ENCODE measurements around the gene RNU11.
"Not testable (repeated sequence)": the region's sequence is repeated elsewhere in the genome, so short reads cannot be mapped to it uniquely, and the experiment has no call there.

Gene RNU11

GRCh38 chr1:28640766-28641165 lies 7.6 kb upstream of the RNU11 start:
- no peak for DNase-seq (ENCODE audit: low spot score)
- peak; percentile 58 for TF ChIP-seq CTCF (IDR thresholded peaks at IDR 0.05; ENCODE audit: poor library complexity, severe bottlenecking)
- 0 out of 3 replicates have a peak, but pooled peaks have one; percentile 30 for ATAC-seq (ENCODE audit: low read depth)
- Histone ChIP-seq H3K36me3 (ENCODE audit: low read depth) (peaks cover 6% of the 10 kb centered on the region), H3K4me1 (ENCODE audit: insufficient read depth, poor library complexity, severe bottlenecking) (peaks cover 3% of the 10 kb centered on the region), H3K27me3 (ENCODE audit: insufficient read depth, poor library complexity, severe bottlenecking) (no peaks in the 10 kb centered on the region), H3K27ac (ENCODE audit: poor library complexity, severe bottlenecking) (no peak overlapping the region), H3K4me3 (ENCODE audit: severe bottlenecking) (no peak overlapping the region), H3K9me3 (ENCODE audit: severe bottlenecking) (no peaks in the 10 kb centered on the region)

GRCh38 chr1:28642056-28642846 lies 6.1 kb upstream of the RNU11 start:
- DNase-seq (ENCODE audit: low spot score) (no peak), ATAC-seq (ENCODE audit: low read depth) (peak; percentile 48)
- peak overlapping the region; percentile 64 for H3K4me3 ChIP-seq (ENCODE audit: severe bottlenecking)
- H3K36me3 ChIP-seq (ENCODE audit: low read depth), result peaks cover 6% of the 10 kb centered on the region
- H3K27ac ChIP-seq (ENCODE audit: poor library complexity, severe bottlenecking), result peak overlapping the region; percentile 84
- TF ChIP-seq CTCF (IDR thresholded peaks at IDR 0.05; ENCODE audit: poor library complexity, severe bottlenecking), result no peak
- H3K27me3 ChIP-seq (ENCODE audit: insufficient read depth, poor library complexity, severe bottlenecking), result no peaks in the 10 kb centered on the region
- H3K4me1 ChIP-seq (ENCODE audit: insufficient read depth, poor library complexity, severe bottlenecking), result peaks cover 3% of the 10 kb centered on the region
- H3K9me3 ChIP-seq (ENCODE audit: severe bottlenecking), result no peaks in the 10 kb centered on the region

GRCh38 chr1:28642847-28643635 lies 5.4 kb upstream of the RNU11 start, which contains the start of gene TAF12:
TSS of gene TAF12 (minus strand) at chr1:28643067. CDS start at chr1:28622081, 20,986 bp downstream.
- peaks cover 6% of the 10 kb centered on the region for H3K36me3 ChIP-seq (ENCODE audit: low read depth)
- H3K27me3 ChIP-seq (ENCODE audit: insufficient read depth, poor library complexity, severe bottlenecking), result no peaks in the 10 kb centered on the region
- H3K27ac ChIP-seq (ENCODE audit: poor library complexity, severe bottlenecking), result peak within 1 kb of the TSS; percentile 84
- ATAC-seq (ENCODE audit: low read depth) (peak; percentile 88), DNase-seq (ENCODE audit: low spot score) (peak; percentile 87)
- H3K4me3 ChIP-seq (ENCODE audit: severe bottlenecking), result peak within 1 kb of the TSS; percentile 64
- peaks cover 3% of the 10 kb centered on the region for H3K4me1 ChIP-seq (ENCODE audit: insufficient read depth, poor library complexity, severe bottlenecking)
- peak; percentile 48 for TF ChIP-seq CTCF (IDR thresholded peaks at IDR 0.05; ENCODE audit: poor library complexity, severe bottlenecking)
- no peaks in the 10 kb centered on the region for H3K9me3 ChIP-seq (ENCODE audit: severe bottlenecking)

GRCh38 chr1:28644494-28644893 lies 3.9 kb upstream of the RNU11 start:
- no peaks in the 10 kb centered on the region for H3K9me3 ChIP-seq (ENCODE audit: severe bottlenecking)
- ATAC-seq (ENCODE audit: low read depth) (no peak), DNase-seq (ENCODE audit: low spot score) (no peak)
- peaks cover 6% of the 10 kb centered on the region for H3K36me3 ChIP-seq (ENCODE audit: low read depth)
- no peak for TF ChIP-seq CTCF (IDR thresholded peaks at IDR 0.05; ENCODE audit: poor library complexity, severe bottlenecking)
- no peaks in the 10 kb centered on the region for H3K27me3 ChIP-seq (ENCODE audit: insufficient read depth, poor library complexity, severe bottlenecking)
- no peak overlapping the region for H3K4me3 ChIP-seq (ENCODE audit: severe bottlenecking)
- peak overlapping the region; percentile 84 for H3K27ac ChIP-seq (ENCODE audit: poor library complexity, severe bottlenecking)
- H3K4me1 ChIP-seq (ENCODE audit: insufficient read depth, poor library complexity, severe bottlenecking), result peaks cover 10% of the 10 kb centered on the region

- not testable (repeated sequence) for H3K27ac ChIP-seq (ENCODE audit: poor library complexity, severe bottlenecking); H3K27me3 ChIP-seq (ENCODE audit: insufficient read depth, poor library complexity, severe bottlenecking); DNase-seq (ENCODE audit: low spot score); H3K36me3 ChIP-seq (ENCODE audit: low read depth); H3K9me3 ChIP-seq (ENCODE audit: severe bottlenecking); H3K4me3 ChIP-seq (ENCODE audit: severe bottlenecking); ATAC-seq (ENCODE audit: low read depth)
- H3K4me1 ChIP-seq (ENCODE audit: insufficient read depth, poor library complexity, severe bottlenecking), result peaks cover 12% of the 10 kb centered on the region
These were observed 3.0 kb upstream of the RNU11 start for GRCh38 chr1:28645406-28645805.

Measured in RWPE2 (cell line).